Stimulated activated CD8-positive, alpha-beta memory T cell treated with anti-CD3 and anti-CD28 coated beads, Interleukin-4, amount 100 ng/mL, for 24 hours (primary cell): ENCODE data around the gene RAB4A.
A peak's percentile ranks its signal among the peaks of the same experiment; 100 is the strongest.

ENCODE experiments used
- DNase-seq: peaks from one replicate; pipeline ENCODE4 v3.0.0-alpha.2; 2020; ENCODE audit warnings: low read depth

The RAB4A gene

DNA sequence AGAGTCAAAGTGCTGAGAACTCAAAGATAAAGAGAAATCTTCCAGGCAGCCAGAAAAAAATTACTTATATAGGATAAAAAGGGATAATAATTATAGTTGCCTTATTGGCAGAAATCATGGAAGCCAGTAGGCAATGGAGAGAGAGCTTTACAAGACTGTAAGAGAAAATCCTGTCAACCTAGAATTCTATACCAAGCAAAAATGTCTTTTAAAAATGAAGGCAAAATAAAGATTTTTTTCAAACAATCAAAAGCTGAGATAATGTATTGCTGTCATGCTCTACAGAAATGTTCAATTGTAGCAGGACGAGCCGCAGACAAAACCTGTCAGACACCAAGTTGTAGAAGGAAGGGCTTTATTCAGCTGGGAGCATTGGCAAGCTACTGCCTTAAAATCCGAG is 26.8 kb upstream of the RAB4A start:
- no peak for DNase-seq

DNA sequence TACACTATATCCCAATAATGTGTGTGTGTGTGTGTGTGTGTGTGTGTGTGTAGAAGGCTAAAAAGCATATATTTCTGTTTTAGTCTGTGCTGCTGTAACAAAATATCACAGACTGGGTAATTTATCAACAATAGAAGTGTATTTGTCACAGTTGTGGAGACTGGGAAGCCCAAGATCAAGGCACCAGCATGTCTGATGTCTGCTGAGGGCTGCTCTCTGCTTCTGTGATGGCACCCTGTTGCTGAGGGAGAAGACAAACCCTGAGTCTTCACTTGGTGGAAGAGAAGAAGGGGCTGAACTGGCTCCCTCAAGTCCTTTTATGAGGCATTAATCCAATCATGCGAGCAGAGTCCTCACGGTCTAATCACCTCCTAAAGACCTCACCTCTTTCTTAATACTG is 23.0 kb upstream of the RAB4A start:
- no peak for DNase-seq

DNA sequence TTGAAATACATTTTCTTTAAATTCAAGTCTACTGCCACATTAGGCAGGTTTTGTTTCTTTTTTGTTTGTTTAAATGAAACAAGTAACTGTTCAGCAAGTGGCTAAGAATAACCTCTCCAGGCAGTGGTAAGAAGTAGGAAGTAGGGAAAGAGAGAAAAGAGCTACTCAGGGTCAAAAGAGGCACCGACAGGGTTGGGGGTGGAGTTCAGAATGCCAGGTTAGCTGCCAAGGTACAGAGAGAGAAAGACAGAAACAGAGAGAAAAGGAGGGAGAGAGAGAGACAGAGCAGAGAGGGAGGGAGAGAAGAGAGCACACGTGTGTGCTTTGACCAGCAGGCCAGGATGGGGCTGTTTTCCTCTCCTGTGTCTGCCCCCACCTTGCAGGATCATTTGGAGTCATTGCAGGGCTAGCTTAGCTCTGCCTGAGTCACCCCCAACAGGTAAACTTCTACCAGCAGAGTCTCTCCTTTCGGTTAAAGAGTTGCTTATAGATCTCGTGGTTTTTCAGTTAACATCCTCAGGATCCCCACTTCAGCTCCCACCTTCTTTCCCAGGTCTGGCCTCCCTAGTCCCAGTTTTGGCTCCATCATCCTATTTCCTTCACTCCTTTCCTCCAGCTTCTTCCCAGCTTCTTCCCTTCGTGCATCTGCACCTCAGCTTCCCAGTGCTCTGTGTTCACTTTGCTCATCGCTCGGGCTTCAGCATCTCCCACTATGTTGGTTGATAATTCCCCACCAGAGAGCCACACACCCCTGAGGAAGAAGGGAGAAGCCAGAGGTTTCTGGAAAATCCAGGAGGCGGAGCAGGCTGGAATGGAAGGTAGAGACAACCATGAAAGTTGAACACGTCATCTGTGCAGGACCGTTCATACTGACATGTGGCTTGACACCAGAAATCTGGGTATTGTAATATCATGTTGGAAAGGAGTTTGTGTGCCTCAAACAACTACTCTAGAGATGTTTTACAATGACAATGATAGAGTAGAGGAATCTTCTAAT is 21.8 kb upstream of the RAB4A start:
- no peak for DNase-seq

DNA sequence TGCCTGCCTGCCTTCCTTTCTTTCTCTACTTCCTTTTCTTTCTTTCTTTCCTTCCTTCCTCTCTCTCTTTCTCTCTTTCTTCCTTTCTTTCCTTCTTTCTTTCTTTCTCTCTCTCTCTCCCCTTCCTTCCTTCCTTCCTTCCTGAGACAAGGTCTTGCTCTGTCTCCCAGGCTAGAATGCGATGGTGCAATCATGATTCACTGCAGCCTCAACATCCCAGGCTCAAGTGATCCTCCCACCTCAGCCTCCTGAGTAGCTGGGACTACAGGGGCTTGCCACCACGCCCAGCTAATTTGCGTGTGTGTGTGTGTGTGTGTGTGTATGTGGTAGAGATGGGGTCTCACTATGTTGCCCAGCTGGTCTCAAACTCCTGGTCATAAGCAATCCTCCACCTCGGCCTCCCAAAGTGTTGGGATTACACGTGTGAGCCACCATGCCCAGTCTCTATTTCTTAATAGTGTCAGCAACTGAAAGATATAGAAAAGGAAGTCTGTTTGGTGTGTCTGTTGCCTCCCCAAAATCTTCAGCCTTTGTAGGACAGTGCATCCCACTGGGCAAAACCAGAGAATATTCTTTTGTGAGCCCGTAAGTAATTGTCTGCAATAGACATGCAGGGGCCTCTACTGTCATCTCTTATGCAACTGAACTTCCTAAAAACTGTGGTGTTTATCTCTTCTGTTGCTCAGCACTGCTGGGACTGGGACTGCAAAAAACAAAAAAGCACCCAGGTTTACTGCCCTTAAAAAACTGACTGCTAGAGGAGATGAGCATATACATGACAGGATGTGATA is 20.9 kb upstream of the RAB4A start:
- no peak for DNase-seq

DNA sequence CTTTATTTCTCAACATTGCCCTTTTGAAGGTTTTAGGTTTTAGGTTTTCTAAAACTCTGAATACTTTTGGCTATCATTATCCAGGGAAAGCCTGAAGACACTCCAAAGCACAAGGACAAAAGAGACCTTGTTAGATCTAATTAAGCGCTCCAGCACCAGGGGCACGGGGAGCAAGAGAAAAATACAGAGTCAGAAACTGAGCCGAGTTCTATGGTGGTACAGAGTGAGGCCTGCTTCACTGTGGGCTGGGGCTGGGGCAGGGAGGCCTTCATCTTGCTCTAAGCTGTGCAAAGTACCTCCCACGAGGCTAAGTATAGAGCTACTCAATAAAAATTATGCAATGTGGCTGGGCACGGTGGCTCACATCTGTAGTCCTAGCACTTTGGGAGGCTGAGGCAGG is 19.7 kb upstream of the RAB4A start:
- no peak for DNase-seq

DNA sequence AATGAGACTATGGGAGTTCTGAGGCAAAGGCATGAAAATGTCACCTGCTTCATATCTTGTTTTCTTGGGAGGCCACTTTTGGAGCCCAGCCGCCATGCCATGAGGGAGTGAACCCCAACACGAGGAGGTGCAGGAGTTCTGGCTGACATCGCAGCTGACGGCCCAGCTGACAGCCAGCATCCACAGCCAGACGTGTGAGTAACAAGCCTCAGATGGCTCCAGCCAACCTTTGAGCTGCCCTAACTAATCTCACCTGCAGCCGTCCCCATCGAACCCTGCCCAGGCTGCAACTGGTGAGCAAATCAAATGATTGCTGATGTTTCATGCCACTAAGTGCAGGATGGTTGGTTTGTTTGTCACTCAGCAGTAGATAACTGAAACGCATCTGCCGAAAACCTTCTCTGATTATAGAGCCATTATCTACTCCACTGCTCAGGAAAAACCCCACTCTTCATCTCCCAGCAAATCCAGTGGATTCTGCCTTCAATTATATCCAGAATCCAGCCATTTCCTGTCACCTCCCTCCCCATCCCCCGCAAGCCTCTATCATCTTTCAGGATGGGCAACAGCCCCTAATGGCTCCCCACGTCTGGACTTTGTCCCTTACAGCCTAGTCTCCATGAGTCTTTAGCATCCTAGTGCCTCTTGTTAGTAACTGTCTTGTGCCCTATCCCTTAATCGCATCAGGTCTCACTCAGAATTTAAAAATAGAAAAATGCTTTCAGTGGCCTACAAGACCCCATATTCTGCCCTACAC is 18.5 kb upstream of the RAB4A start:
- DNase-seq, result no peak

DNA sequence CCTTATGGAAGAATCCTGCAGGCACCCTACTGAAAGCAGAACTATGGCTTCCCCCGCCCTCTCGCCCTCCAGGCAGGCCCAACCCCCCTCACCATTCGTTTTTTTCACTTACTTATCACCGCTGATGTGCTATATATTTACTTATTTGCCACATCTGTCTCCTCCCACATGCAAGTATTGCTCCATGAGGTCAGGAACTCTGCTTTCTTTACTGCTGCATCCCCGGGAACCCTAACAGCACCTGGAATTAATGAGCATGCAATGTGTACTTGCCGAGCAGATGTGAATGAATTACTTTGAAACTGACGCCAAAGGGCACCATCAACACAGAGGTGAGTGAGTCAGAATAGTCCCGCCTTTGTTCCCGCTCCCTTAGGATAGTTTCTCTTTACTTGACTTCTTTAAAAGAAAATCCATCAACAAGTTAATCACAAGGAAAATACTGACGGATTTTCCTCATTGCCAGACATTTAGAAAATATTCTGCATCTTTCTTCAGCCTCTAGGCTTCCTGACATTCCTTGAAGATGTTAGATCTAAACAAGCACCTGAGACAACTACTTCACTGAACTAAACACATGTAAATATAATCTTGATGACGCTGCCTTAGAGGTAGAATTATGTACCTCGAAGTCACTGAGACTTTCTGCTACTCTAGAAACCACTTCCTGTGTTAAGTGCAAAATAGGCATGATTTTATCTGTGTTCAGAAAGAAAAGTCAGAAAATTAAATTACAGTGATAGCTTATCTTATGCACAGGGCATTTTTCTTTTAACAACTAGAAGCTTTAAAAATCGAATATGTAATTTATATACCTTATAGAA is 17.5 kb upstream of the RAB4A start:
- no peak for DNase-seq

DNA sequence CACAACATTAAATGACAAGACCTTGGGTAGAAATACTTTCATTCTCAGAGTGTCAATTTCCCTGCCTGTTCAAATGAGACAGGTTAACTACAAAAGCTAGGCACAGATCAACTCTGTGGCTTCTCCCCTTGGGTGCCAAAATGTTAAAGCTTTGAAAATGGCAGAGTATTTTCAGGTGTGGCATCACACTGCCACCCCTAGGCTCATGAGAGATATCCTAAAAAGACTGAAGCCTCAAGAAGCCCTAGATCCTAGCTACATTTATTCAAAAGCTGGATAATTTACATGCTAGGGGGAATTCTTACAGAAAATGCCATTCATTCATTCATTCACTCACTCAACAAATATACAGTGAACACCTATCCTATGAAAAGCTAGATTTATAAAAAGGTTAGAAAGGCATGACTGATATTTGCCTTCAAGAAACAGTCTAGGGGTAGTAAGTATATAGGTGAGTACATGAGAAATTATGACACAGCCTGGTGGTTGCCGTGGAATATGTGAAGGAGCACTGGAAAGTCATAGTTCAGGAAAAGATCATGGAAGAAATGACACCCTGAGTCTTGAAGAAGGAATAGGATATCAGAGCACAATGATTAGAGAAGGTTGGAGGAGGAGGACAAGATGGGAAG is 15.9 kb upstream of the RAB4A start:
- DNase-seq, result no peak

DNA sequence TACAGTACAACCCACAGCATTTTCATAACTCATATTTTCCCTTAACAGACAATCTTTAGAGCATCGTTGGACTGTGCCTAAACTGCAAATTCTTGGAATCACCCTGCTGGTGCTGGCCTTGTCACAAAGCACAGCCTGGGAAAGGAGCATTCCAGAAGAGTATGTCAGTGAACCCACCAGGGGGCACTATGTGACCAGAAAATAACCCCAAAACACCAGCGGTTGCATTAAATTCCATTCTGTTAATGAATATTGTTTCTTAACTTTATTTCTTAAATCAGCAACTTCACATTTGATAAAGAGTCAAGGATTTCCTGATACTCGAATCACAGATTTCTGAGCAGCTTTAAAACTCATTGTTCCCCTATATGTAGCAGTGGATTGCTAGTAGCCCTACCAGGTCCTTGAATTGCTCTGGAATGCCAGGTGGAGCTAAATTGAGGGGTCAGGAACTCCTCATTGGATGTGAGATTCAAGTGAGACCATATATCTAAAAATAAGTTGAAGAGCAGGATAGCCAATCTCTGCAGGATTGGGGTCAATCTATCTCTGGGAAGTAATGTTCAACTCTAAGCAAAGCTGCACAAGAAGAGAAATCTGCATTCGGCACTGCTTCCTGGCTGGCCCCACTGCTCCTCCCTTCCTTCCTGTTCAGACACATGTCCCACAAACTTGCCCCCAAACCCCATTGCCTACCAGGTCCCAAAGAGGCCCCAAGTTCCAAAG is 12.7 kb upstream of the RAB4A start:
- DNase-seq, result peak; percentile 44

DNA sequence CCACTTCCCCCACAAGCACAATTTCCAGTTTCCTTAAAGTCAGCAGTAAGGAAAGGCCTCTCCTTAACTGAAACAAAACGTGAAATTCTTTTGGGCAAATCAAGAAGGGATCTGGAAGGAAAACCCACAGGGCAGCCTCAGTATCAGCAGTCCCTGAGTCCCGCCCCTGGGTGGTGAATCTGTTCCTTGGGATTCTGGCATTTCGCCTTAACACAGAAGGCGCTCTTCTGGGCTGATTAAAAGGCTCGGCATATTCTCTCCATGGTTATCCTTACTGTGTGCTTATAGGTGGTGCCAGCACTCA is 12.2 kb upstream of the RAB4A start:
- no peak for DNase-seq

DNA sequence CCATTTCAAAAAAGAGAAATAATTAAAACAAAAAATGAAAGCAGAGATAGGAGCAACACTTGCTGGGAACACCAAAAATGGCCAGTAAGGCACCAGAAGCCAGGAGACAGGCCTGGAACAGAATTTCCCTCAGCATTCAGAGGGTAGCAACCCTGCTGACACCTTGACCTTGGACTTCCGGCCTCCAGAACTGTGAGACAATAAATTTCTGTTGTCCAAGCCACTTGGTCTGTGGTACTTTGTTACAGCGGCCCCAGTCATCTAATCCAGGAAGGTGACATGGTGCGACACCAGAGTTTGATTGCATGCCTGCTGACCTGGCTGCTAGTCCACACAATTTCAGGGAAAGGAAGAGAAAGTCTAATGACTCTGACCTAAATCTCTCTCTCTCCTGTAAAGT is 10.6 kb upstream of the RAB4A start:
- no peak for DNase-seq

DNA sequence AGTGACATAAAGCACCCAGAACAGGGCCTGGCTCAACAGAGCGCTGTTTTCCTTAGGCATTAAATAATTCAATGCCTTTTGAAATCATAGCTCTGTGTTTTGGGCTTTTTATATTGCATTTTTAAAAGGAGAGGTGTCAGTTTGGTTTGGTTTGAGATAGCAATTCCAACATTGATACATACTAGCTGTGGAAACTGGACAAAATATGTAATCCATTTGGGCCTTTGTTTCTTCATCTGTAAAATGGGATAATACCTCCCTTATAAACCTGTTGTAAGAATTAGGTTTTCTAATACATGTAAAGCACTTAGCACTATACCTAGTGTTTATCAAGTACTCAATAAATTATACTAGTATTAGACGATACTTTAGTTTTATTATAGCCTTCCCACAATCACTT is 8.7 kb upstream of the RAB4A start:
- no peak for DNase-seq

DNA sequence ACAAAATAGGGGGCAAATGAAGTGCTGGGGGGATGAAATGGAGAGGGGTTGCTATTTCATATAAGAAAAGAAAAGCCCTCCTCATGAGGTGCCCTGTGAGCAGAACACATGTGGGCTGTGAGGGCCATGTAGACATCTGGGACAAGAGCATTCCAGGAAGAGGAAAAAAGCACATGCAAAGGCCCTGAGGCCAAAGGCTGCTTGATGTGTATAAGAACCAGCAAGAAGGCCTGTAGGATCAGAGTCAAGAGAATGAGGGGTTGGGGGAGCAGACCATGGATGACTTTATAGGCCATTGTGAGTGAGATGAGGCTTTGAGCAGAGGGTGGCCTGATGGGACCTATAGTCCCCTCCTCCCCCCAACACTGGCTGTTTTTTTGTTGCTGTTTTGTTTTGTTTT is 7.7 kb upstream of the RAB4A start:
- DNase-seq, result no peak

DNA sequence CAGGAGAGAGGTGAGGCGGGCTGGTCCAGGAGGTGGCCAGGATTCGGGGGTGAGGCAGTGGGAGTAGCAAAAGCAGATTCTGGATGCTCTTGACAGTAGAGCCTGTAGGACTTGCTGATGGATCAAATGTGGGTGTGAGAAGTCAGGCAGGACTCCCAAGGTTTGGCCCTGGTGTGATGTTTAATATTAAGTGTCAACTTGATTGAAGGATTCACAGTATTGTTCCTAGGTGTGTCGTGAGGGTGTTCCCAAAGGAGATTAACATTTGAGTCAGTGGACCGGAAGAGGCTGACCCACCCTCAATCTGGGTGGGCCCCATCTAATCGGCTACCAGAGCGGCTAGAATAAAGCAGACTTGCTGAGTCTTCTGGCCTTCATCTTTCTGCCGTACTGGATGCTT is 6.8 kb upstream of the RAB4A start:
- DNase-seq, result no peak

DNA sequence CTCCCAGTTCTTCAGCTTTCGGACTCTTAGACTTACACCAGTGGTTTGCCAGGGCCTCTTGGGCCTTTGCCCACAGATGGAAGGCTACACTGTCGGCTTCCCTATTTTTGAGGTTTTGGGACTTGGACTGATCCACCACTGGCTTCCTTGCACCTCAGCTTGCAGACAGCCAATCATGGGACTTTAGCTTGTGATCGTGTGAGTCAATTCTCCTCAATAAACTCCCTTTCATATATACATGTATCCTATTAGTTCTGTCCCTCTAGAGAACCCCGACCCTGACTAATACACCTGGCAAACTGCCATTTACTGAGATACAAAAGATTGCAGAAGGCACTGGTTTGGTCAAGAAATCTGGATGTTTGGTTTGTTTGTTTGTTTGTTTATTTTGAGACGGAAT is 6.4 kb upstream of the RAB4A start:
- DNase-seq, result no peak

DNA sequence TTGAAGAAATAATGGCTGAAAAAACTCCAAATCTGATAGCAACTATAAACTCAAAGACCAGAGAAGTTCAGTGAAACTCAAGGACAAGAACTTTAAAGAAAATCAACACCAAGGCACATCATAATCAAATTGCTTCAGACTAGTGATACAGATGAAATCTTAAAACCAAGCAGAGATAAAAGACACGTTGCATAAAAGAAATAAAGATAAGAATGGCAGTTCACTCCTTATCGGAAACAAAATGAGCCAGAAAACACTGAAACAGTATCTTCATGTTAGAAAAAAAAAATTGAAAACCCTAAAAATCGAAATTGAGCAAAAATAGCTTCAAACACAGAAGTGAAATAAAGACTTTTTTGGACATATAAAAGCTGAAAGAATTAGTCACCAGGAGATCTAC is 4.6 kb upstream of the RAB4A start:
- DNase-seq, result no peak

DNA sequence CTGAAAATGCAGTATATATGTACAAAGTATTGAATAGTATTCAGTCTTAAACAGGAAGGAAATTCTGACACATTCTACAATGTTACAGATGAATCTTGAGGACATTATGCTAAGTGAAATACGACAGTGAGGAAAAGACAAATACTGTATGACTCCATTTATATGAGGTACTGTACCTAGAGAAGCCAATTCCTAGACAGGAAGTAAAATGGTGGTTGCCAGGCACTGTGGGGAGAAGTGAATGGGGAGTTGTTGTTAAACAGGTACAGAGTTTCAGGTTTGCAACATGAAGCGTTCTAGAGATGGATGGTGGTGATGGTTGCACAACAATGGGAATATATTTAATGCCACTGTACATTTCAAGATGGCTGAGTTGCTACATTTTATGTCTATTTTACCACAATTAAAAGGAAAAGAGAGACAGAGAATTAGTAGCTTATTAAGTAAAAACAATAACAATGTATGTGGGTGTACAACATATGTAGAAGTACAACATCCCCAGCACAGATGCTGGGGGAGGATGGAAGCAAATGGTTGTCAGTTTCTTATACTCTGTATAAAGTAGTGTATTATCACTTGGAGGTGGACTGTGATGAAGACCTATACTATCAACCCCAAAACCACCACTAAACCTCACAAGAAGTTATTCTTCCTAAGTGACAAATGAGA is 3.9 kb upstream of the RAB4A start:
- DNase-seq, result no peak

DNA sequence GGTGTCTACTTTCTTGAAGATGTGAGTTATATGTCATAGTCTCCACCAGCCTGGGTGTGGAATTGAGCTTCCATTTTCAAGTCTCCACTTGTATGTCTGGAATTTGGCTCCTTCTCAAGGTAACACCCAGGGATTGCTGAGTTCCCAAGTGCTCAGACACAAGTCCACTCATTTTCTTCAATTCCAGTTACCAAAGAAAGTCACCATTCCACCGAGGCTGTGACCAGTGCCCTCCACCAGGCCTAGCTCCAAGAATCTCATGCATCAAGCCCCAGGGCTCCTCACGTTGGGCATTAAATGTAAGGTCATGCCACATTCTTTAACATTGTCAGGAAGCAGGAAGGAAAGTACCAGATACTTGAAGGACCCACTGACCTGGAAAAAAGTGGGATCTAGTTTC is 2.4 kb upstream of the RAB4A start:
- DNase-seq, result no peak

DNA sequence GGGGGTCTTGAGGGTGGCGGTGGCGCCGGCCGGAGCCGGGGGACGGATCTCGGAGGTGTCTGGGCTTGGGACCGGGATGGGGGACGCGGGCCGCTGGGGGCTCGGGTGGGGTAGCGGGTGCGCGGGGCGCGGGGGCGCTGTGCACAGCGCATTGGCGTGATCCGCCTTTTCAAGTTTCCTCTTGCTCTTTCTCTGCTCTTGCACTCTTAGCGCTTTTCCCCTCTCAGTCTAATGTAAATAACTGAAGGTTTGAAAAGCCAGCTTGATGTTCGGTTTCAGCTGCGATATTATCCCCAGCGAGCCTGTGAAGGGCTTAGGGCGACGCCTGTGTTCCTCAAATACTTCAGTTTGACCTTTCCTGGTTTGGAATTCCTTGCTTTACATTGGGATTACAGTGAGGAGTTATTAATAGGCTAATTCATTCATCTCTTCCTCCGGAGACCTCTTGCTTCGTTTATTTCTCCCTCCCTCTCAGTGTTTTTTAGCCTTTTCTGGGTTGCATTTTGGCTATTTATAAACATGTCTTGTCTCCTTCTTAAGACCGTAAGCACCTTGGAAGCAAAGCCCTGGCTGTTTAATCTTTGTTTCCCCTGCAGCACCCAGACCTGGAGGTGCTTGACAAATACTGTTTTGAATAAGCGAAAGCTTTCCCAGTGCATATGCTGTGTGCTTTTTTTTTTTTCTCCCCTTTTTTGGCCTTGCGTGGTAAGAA is 693 bp downstream of the RAB4A start:
- DNase-seq, result peak; percentile 28
